Stromal cell of bone marrow (primary cell): ENCODE data around the gene MTFP1.
"Not testable (repeated sequence)": the region's sequence is repeated elsewhere in the genome, so short reads cannot be mapped to it uniquely, and the experiment has no call there.

Experiments
- DNase-seq: peaks from one replicate; pipeline ENCODE4 v3.0.0-alpha.2; 2012; ENCODE audit warnings: low read depth

MTFP1 gene

DNA sequence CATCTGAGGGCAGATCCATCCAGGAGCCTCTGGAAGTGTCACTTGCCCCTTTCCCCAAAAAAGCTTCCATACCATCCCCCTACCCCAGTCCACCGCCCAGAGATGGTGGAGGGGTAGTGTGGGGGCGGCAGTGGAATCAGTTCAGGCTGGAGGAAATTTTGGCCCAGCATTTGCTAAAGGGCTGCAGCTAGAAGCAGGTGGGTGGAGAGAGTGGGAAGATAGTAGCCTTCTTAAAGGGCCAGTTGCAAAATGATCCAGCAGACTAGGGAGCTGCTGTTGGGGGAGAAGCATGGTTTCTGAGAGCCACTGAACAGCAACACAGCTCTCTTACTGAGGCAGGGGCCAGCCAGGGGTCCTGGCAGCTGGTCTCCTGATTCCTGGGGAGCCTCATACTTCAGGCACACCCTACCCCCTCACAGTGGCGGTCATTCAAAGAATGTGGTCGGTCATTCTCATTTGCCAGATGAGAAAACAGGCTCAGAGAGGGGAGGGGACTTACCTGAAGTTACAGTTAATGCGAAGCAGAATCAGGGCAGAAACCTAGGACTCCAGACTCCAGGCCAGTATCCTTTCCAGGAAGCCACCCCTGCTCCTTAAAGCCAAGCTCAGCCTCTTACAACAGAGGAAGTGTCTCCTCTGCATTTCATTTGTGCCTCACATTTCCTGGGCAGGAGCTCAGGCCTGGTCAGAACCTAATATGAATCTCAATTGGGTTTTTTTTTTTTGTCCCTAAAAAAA lies 23.4 kb upstream of the MTFP1 start:
- no peak for DNase-seq

DNA sequence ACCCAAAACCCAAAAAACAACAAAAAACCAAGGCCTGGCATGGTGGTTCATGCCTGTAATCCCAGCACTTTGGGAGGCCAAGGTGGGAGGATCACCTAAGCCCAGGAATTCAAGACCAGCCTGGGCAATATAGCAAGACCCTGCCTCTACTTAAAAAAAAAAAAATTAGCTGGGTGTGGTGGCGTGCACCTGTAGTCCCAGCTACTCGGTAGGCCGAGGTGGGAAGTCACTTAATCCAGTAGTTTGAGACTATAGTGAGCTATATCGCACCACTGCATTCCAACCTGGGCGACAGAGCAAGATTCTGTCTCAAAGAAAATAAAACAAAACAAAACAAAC lies 22.8 kb upstream of the MTFP1 start:
- DNase-seq, result not testable (repeated sequence)

DNA sequence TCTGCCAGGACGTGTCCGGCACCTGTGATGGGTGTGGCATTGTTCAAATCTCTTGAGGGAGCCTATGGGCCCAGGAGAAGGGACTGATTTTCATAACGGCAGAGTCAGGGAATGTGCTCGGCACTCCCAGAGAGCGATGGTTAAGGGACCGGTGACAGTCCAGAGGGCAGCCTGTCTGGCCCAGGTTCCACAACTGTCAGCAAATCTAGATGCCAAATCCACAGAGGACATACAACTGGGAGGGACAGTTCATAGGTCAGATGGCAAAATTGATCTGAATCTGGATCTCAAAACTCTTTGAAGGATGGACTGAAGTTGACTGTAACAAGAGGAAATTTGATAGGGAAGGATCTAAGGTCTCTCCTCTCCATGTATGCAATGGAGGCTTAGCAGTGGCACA lies 21.3 kb upstream of the MTFP1 start:
- DNase-seq, result no peak

DNA sequence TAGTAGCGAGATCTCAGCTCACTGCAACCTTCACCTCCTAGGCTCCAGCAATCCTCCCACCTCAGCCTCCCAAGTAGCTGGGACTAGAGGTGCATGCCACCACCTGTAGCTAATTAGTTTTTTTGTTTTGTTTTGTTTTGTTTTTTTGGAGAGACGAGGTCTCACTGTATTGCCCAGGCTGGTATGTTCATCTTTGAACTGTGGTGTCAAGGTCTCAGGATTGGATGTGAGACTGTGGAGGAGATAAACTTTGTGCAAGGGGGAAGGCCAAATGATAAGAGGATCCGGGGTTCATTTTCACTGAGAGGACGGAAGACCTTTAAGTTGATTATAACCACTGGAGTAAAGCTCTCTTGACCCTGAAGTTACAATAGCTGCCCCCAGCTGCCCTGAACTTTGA lies 19.8 kb upstream of the MTFP1 start:
- DNase-seq, result no peak

DNA sequence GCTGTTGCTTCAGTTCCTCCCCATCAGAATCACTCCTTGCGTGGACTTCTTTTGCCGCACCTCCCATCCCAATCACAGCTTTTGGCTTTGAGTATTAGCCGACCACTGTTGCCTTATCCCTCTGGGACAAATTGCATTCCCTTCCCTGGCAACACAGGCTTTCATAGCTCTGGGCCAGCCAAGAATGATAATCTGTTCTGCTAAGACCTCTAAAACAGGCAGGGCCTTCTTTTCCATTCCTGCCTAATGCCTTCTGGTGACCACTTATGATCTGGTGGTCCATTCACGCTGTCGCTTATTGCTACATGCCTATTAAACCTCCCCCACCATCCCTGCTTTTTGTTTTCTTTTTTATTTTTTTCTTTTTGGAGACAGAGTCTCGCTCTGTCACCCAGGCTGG lies 19.2 kb upstream of the MTFP1 start:
- no peak for DNase-seq

DNA sequence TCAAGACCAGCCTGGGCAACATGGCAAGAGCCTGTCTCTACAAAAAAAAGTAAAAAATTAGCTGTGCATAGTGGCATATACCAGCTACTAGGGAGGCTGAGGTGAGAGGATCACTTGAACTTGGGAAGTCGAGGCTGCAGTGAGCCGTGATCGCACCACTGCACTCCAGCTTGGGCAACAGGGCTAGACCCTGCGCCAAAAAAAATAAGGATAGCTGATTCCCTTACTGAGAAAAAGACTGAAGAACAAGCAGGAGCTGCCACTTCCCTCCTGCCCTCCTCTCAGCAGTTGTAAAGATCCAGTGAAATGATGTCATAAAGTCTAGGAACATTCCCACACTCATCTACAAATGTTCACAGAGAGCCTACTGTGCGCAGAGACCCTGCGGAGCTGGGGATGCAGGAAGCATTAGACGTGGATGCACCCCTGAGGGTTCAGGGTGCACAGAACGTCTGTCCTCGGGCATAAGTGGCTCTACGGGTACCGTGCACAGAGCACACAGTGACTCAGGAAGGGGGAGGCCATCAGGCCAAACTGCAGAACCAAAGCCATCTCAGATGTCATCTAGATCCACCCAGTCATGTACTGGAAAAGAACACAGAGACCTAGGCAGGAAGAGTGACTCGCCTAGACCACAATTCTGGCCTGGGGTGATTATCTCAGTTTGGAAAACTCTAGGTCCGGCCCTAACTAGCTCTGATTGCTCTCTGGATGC lies 17.0 kb upstream of the MTFP1 start:
- DNase-seq, result peak; percentile 62

DNA sequence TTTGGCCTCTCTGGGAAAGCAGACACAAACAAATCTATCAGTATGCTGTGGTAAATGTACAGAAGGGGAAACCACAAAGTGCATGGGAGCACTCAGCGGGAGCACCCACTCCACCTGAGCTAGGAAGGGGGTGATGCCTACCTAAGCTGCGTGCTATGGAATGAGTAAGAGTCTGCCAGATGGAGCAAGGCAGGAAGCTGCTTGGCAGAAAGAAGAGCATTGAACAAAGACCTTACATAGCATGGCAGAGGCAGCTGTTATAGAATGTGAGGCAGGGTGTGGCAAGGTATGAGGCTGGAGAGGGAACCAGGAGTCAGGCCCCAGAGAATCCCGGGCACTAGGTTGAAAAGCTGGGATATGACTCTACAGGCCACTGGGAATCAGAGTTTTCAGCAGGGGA lies 13.8 kb upstream of the MTFP1 start:
- no peak for DNase-seq

DNA sequence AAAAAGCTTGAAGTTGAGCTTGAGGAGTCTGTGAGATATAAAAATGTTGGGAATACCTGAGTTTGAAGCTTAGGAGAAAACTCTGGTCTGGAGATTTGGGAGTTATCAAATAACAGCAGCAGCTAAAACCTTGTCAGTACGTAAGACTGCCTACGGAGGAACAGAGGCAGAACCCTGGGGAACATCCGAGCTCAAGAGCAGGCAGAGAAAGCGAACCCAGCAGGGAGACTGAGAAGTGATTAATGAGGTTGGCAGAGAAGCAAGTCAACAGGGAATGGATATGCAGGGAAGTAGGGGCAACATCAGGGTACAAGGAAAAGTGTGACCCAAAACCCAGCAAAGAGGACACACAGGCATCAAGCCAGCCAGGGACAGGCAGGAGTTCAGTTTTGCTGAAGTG lies 12.6 kb upstream of the MTFP1 start:
- no peak for DNase-seq

DNA sequence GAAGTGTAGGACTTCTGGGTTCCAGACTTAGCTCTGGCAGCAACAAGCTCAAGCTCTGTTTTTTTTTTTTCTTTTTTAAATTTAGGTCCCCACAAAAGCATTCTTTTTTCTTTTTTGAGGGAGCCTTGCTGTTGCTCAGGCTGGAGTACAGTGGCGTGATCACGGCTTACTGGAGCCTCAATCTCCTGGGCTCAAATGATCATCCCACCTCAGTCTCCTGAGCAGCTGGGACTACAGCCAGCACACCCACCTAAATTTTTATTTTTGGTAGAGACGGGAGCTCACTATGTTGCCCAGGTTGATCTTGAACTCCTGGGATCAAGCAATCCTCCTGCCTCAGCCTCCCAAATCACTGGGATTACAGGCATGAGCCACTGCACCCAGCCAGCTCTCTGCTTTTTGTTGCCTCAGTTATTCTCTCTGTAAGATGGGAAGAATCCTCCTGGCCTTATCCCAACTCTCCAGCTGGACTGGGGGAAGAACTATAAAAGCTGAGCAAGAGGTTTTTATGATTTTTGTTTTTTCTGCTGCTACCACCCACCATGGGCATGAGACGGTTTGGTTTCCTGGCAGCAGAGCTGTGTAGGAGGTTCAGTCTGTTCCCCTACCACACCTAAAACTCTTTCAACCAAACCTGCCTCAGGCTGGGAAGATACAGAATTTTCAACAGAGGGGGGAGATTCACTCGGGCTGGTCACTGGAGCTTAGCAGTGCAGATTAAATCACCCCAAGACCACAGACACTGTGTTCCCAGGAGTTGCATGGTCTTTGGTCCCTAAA lies 11.6 kb upstream of the MTFP1 start:
- no peak for DNase-seq

DNA sequence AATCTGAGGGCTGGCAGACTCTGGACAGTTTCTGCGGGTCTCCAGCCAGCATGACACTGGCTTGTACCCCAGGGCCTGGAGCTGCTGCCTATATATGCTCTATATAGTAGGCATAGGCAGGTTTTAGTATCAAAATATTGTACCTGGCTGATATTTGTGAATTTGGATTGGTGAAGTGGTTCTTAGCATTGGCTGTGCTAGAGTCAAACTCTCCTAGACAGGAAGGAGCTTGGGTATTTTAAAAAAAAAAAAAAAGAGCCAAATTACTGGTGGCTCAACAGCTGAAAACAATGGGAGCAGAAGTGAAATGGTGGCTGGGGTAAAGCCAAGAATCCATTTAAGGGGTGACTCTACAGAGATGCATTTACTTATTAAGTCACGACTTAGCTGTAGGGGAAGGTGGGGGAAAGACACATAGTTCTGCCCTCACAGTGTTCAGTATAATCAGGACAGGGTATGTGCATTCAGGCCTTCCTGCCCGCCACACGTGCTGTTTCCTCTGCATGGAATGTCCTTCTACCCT lies 11.0 kb upstream of the MTFP1 start:
- no peak for DNase-seq

DNA sequence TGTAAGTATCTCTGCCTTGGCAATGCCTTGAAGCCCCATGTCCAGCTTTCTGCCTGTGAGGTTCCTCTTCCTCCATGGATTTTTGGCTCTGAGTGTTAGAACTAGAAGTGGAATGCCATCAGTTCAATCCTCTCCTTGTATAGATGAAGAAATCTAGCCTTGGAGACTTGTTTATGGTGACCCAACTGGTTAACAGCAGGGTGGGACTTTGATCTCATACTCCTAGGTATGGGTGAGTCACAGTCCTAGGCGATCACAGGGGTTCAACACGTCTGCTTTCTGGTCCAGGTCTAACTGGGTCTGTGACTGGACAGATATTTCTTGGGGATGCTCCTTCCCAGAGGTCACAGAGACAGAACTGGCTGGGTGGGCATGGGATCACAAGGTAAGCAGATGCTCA lies 9.2 kb upstream of the MTFP1 start:
- no peak for DNase-seq

DNA sequence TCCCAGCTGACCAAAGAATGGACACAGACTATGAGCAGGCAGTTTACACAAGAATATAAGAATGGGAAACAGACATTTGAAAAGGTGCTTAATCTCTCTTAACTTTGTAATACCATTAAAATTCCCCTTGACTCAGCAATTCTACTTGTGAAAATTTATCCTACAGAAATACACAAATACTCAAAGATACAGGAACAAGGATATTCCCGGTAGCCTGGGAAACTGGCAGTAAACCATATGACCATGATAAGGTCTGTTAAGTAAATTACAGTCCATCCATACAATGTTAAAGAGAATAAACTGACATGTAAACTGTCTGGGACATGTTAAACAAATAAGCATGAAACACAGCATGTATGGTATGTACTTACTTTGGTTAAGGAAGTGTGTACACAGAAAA lies 8.7 kb upstream of the MTFP1 start:
- DNase-seq, result no peak

DNA sequence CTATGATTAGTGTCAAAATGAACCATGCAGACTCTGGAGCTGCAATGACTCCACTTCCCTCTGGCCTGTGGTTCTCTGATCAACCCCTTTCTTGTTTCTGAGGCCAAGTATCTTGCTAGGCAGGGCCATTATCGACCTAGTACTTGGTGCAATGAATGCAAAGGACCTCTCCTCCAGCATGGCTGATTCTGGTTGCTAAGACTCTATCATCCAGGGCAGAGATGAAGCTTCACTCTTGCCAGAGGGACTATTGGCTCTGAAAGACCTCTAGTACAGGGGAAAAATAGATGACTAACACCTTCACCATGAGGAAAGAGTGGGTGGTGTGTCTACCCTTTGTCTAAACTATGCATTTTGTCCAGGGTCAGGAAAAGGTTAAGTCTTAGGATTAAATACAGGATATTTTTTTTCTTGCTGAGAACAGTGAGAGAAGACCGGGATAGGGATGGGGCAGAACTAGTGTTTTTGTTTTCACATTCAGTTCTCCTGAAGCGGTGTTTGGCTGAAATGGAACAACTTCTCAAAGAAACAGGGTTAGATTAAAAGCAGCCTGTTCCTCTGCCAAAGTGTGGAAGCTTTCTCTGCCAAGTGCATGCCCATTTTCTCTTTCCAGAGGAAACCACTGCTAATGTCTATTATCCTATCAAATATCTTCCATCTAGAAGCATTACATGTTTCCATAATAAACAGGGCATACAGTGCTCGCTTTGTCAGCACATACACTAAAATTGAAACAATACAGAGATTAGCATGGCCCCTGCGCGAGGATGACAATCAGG lies 5.0 kb upstream of the MTFP1 start:
- DNase-seq, result peak; percentile 68

DNA sequence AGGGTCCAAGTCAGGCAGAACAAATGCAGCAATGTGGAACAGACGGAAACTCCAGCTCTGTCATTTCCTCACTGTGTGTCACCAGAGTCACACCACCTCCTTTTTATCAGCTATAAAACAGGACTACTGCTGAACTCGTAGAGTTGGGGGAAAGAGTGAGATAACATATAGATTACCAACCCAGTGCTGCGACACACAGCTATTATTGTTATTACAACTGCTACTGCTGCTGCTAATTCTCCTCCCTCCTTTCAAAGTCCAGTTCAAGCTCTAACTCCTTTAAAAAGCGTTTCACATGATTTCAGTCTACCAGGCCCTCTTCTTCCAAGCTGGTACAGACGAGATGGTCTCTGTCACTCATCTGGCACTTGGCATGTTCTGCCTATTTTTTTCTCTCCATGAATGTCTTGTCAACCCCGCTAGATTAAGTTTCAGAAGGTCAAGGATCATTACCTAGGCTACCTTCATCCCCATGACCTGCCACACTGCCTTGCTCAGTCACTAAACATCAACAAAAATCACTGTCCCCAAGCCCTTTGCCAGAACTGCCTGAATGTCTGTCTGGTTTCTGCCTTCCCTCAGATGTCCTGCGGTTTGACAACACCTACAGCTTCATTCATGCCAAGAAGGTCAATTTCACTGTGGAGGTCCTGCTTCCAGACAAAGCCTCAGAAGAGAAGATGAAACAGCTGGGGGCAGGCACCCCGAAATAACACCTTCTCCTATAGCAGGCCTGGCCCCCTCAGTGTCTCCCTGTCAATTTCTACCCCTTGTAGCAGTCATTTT lies 3.7 kb upstream of the MTFP1 start:
- DNase-seq, result no peak

DNA sequence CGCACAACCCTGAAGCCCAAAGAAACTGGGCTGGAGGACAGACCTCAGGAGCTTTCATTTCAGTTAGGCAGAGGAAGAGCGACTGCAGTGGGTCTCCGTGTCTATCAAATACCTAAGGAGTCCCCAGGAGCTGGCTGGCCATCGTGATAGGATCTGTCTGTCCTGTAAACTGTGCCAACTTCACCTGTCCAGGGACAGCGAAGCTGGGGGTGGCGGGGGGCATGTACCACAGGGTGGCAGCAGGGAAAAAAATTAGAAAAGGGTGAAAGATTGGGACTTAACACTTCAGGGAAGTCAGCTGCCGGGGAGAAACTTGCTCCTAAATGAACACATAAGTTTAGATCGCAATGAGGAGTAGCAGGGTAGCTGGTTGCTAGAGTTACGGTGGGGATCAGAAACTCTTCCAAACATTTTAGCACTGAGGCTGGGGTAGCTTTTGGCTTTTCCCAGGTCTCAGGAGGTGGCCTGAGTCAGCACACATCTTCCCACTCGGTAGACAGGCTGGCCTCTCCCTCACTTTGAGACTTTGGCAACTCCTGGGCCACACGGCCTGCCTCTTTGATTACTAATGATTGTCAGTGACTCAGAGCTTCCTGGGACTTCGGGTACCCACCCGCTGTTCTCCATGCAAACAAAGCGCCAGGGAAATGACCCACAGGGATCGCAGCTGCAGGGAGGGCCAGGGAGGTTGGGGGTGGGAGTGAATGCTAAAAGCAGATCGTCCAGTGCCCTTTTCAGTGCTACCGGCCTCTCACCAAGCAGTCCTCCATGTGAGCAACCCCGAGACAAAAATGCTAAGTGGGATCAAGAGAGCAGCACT lies 2.9 kb upstream of the MTFP1 start:
- DNase-seq, result peak; percentile 96

DNA sequence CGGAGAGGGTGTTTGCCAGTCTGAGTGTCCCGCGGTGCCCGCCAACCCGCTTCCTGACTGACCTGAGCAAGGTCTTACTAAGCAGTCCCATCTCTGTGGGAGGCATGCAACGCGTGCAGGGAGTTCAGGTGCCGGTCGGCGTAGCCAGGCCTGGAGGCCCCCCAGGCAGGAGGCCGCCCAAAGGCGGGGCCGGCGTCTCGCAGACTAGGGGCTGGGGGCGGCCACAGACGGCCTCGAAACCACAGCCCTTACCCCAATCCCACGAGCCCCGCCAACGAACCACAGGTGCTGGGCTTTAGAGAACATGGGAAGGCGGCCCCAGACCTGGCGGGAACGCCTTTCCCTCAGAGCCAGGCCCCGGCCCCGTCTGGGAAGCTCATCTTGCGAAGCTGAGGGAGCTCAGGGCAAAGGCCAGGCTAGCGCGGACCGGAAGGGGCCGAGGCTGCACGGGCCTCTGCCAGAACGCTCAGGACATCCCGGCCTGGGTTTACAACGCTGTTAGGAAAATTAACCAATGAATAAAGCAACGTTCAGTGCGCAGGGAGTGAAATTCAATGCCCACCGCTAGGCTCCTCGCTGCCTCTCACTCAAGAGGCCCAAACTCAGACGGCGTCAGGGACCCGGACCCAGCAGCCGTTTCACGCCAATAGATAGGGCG lies 2.1 kb upstream of the MTFP1 start:
- DNase-seq, result no peak

DNA sequence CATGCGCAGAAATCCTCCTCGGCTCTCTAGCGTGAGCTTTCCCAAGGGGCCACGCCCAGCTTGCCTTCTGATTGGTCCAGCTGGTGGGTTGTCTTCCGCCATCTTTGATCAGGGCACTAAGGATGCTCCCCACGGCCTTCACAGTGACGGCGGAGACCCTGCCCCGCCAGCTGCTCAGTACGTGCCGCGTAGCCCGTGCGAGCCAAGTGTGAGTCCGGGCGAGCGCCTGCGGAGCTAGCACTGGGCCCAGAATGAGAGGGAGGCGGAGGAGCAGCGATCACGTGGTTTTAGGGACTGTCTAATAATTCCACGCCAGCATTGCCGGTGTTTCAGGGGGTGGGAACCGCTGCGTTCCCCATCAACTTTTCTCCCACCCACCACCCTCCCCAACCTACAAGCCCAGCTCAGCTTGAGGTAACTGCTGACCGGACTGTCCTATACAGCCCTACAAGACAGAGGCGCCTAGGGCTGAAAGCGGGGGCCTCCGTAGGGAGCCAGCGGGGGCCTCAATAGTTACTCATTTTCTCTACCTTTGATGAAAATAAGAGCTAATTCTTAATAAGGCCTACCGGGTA lies 1.5 kb upstream of the MTFP1 start:
- DNase-seq, result peak; percentile 99

DNA sequence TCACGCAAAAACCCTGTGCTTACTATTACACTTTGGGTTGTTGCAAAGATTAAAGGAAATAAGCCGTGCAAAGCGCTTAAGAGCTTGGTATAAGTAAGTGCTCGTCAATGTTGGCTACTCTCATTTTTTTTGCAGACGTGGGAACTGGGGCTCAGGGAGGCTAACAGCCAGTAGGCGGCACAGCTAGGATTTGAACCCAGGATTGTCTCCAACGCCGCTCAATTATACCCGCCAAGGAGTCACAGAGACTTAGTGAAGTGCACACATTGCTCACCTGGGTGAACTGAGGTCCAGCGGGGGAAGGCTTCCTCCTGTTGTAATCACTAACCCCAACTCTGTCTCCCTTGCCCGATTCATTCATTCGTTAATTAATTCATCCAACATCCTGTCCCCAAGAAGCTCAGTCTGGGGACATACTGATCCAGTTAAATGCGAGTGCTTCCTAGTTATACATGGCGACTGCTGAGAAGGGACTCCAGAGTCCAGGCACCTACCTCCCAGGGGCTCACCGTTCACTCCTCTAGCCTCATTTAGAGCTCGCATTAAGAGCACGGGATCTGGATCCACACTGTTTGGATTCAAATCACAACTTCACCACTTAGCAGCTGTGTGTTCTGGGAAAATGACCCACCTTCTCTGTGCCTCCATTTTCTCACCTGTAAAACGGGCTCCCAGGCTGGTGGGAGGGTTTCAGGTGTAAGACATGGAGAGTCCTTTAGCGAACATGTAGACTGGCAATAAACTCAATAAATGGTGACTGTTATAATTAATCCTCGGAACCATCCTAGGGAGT lies 838 bp upstream of the MTFP1 start:
- DNase-seq, result no peak

DNA sequence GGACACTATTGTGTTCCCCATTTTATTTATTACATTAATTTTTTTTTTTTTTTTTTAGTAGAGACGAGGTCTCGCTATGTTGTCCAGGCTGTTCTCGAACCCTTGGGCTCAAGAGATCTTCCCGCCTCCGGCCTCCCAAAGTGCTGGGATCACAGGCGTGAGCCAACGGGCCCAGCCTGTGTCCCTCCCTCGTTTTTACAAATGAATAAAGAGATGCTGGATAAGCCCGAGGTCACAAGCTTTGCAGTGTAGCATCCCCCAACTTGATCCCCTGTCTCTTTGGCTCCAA lies 297 bp upstream of the MTFP1 start:
- no peak for DNase-seq
